GM18502 (cell line): ENCODE measurements around the gene CRELD2.

Source experiments
- ATAC-seq: cut with Tn5 transposase; IDR thresholded peaks from one replicate; pipeline ENCODE4 v1.9.1; 2021; ENCODE audit warnings: mild to moderate bottlenecking; ENCODE audit not compliant: unreplicated experiment, poor library complexity

Gene CRELD2

GRCh38 chr22:49953680-49954344 is 35.4 kb downstream of the CRELD2 start:
- no peak for ATAC-seq

- no peak for ATAC-seq
These were observed 35.9 kb downstream of the CRELD2 start for GRCh38 chr22:49954354-49954753.

GRCh38 chr22:49954991-49955580 is 36.7 kb downstream of the CRELD2 start:
- no peak for ATAC-seq

GRCh38 chr22:49955581-49956417 is 37.4 kb downstream of the CRELD2 start:
- no peak for ATAC-seq

- no peak for ATAC-seq
These were observed 38.0 kb downstream of the CRELD2 start for GRCh38 chr22:49956418-49956770.

- no peak for ATAC-seq
These were observed 38.7 kb downstream of the CRELD2 start for GRCh38 chr22:49956914-49957825.

GRCh38 chr22:49957826-49958365 is 39.5 kb downstream of the CRELD2 start:
- ATAC-seq = no peak

- ATAC-seq = no peak
These were observed 40.0 kb downstream of the CRELD2 start for GRCh38 chr22:49958366-49958921.

- ATAC-seq = no peak
These were observed 40.7 kb downstream of the CRELD2 start for GRCh38 chr22:49958931-49959781.

GRCh38 chr22:49959782-49960158 is 41.3 kb downstream of the CRELD2 start:
- ATAC-seq = peak; percentile 14

GRCh38 chr22:49960159-49961004 is 41.9 kb downstream of the CRELD2 start, which contains the start of gene PIM3:
Gene PIM3 (plus strand): TSS chr22:49960772. CDS start chr22:49960948, 176 bp downstream.
- peak; percentile 54 for ATAC-seq

- ATAC-seq = no peak
These were observed 42.7 kb downstream of the CRELD2 start for GRCh38 chr22:49961005-49961600.

- no peak for ATAC-seq
These were observed 43.2 kb downstream of the CRELD2 start for GRCh38 chr22:49961601-49962011.

- ATAC-seq = peak; percentile 23
These were observed 43.7 kb downstream of the CRELD2 start for GRCh38 chr22:49962012-49962750.

GRCh38 chr22:49962751-49963646 is 44.6 kb downstream of the CRELD2 start:
- no peak for ATAC-seq

GRCh38 chr22:49963647-49964026 is 45.2 kb downstream of the CRELD2 start:
- ATAC-seq = no peak
